Measurements from ENCODE around the gene MSI2. TPM values are rescaled to one million over a fixed set of nuclear protein-coding genes. Genes with fewer than 3 reads are reported as not detected.

MSI2 gene
- total RNA-seq, 1 donor from 2014 or later: 144 TPM

DNA sequence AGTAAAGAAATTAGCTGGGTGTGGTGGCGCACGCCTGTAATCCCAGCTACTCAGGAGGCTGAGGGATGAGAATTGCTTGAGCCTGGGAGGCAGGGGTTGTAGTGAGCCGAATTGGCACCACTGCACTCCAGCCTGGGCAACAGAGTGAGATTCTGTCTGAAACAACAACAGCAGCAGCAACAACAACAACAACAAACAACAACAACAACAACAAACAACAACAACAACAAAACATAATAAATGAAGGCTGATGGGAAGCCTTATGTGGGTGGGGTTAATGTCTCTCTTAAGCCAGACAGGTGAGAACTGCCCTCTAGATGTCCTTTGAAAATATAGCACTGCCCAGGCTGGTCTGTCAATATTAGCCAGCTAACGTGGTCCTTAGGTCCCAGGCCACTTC lies 107.3 kb downstream of the MSI2 start:
- no peak for DNase-seq (ENCODE audit: low spot score in 2 of 2, unreplicated experiment in 2 of 2)
- Mint-ChIP-seq H3K4me3 (no peak overlapping the region), H3K27me3 (ENCODE audit: low read depth) (no peaks in the 10 kb centered on the region), H3K4me1 (peaks cover 13% of the 10 kb centered on the region), H3K27ac (no peak overlapping the region), H3K36me3 (peaks cover 6% of the 10 kb centered on the region), H3K9me3 (no peaks in the 10 kb centered on the region)
- TF ChIP-seq, protein P1, sequence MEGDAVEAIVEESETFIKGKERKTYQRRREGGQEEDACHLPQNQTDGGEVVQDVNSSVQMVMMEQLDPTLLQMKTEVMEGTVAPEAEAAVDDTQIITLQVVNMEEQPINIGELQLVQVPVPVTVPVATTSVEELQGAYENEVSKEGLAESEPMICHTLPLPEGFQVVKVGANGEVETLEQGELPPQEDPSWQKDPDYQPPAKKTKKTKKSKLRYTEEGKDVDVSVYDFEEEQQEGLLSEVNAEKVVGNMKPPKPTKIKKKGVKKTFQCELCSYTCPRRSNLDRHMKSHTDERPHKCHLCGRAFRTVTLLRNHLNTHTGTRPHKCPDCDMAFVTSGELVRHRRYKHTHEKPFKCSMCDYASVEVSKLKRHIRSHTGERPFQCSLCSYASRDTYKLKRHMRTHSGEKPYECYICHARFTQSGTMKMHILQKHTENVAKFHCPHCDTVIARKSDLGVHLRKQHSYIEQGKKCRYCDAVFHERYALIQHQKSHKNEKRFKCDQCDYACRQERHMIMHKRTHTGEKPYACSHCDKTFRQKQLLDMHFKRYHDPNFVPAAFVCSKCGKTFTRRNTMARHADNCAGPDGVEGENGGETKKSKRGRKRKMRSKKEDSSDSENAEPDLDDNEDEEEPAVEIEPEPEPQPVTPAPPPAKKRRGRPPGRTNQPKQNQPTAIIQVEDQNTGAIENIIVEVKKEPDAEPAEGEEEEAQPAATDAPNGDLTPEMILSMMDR (IDR thresholded peaks at IDR 0.05; ENCODE audit: unreplicated experiment): no peak

DNA sequence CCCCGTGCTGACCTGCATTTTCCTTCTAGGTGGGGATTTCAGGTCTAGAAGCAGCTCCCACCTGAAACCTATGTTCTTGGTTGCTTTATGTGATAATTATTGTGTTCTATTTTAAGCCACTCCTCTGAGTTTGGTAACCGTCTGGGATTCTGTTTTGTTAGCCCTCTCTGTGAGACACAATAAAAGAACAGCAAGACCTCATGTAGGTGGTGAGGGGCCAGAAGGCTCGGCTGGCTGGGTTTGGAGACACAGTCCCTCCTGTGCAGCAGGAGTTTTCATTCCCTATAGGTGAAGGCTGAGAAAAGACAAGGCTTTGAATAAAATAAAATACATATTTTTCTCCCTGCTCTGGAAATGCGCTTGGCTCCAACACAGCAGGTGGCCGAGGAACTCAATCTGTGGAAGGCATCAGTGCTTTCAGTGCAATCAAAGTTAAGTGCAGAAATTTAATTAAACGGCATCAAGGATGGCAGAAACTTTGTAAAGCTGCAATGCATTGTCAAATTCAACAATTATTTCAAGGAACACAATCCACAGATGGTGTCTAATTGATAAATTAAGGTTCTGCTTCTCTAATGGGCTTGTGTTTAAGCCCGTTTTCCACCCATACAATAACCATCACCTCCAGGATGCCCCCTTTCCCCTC lies 107.8 kb downstream of the MSI2 start:
- no peaks in the 10 kb centered on the region for H3K27me3 Mint-ChIP-seq (ENCODE audit: low read depth)
- peak overlapping the region; percentile 59 for H3K27ac Mint-ChIP-seq
- DNase-seq (ENCODE audit: low spot score in 2 of 2, unreplicated experiment in 2 of 2): no peak
- H3K9me3 Mint-ChIP-seq: no peaks in the 10 kb centered on the region
- H3K4me1 Mint-ChIP-seq: peaks cover 18% of the 10 kb centered on the region
- peaks cover 6% of the 10 kb centered on the region for H3K36me3 Mint-ChIP-seq
- TF ChIP-seq, protein P1 (IDR thresholded peaks at IDR 0.05; ENCODE audit: unreplicated experiment): no peak
- H3K4me3 Mint-ChIP-seq: no peak overlapping the region

DNA sequence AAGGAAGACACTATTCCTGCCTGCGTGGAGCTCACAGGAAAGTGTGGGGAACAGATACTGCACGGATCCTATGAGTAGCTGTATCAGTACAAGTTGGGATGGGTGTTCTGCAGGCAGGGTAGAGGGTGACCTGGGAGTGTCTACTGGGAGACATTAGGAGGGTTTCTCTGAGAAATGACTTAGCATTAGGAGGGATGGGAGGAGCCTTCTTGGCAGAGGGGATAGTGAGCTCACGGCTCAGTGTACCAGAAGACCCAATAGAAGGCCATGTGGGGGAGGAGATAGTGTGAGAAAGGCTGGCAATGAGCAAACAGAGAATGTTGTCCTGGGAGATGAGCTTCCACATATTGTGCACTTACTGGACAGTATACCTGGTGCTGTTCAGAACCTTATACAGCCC lies 109.1 kb downstream of the MSI2 start:
- Mint-ChIP-seq H3K9me3 (no peaks in the 10 kb centered on the region), H3K36me3 (peaks cover 6% of the 10 kb centered on the region), H3K27me3 (ENCODE audit: low read depth) (no peaks in the 10 kb centered on the region), H3K4me1 (peaks cover 30% of the 10 kb centered on the region), H3K27ac (no peak overlapping the region), H3K4me3 (no peak overlapping the region)
- DNase-seq (ENCODE audit: low spot score in 2 of 2, unreplicated experiment in 2 of 2): no peak
- TF ChIP-seq, protein P1 (IDR thresholded peaks at IDR 0.05; ENCODE audit: unreplicated experiment): no peak

DNA sequence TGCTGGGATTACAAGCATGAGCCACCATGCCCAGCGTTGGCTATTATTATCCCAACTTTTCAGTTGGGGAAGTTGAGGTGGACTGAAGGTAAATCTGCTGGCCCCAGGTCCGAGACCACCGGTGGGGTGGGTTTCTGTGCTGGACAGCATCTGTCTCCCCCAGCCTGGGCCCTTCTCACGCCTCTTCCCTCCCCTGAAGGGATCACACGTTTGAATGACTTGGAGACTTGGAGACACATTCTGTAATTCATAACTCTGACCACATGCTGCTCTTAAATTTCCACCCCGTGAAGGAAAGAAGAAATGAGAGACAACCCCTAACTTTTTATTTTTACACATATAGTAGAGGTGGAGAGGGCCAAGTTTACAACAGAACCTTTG lies 109.8 kb downstream of the MSI2 start:
- Mint-ChIP-seq H3K4me1 (peaks cover 32% of the 10 kb centered on the region), H3K27ac (no peak overlapping the region), H3K9me3 (no peaks in the 10 kb centered on the region), H3K4me3 (no peak overlapping the region), H3K36me3 (peaks cover 6% of the 10 kb centered on the region), H3K27me3 (ENCODE audit: low read depth) (no peaks in the 10 kb centered on the region)
- DNase-seq (ENCODE audit: low spot score in 2 of 2, unreplicated experiment in 2 of 2): no peak
- TF ChIP-seq, protein P1 (IDR thresholded peaks at IDR 0.05; ENCODE audit: unreplicated experiment): no peak

DNA sequence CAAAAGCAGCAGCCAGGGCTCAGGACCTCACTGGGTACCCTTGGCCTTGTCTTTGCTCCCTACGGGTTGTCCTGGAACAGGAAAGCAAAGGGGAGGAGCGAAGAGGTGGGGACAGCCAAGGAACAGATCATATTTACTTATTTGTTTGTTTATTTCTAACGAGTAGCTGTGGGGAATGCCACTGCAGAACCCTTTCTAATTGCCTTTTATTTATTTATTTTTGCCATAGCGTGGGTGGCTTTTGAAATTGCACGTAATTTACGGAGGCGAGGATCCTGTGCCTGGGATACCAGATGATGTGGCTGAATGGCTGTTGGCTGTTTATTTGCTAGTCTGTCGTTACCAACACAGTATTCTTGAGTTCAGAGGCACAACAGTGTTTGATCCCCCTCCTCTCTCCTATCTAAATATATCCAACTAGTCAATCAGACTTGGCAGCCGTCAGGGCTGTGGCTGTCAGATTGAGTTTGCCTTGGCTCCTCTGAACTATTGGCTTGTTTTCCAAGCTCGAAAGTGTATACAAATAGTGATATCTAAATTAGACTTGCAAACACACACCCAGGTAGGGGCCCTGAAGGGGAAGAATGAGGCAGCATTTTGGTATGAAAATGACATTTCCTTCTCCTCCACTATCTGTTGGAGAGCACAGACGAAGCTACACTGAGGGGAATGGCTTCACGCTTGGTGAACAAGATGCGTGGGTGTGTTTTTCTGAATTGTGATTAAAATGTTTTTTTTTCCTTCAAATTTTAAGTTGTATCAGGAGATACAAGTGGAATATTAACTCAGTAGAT lies 110.4 kb downstream of the MSI2 start:
- Mint-ChIP-seq H3K27ac (peak overlapping the region; percentile 61), H3K4me1 (peaks cover 32% of the 10 kb centered on the region), H3K36me3 (peaks cover 6% of the 10 kb centered on the region), H3K9me3 (no peaks in the 10 kb centered on the region), H3K4me3 (no peak overlapping the region), H3K27me3 (ENCODE audit: low read depth) (no peaks in the 10 kb centered on the region)
- TF ChIP-seq, protein P1 (IDR thresholded peaks at IDR 0.05; ENCODE audit: unreplicated experiment): no peak
- no peak for DNase-seq (ENCODE audit: low spot score in 2 of 2, unreplicated experiment in 2 of 2)

All from mesothelial cell of epicardium (in vitro differentiated cells).